Endothelial cell of umbilical vein (primary cell): ENCODE data around the gene COX18. TPM values are rescaled to one million over a fixed set of nuclear protein-coding genes. Genes with fewer than 3 reads are reported as not detected.

Source experiments
- BruUV-seq: library from RNA; stranded (reverse); fragments of 400-500 nt; replicated peaks from 2 replicates; lab custom pipeline; 2021; lab: Mats Ljungman, UMichigan
- CTCF ChIA-PET: fragments of 300-600, 350-600 bp; sonication (Branson Sonifier 250); formaldehyde crosslinking; loops from one replicate; lab custom pipeline; 2021; ENCODE audit warnings: antibody characterized with exemption, inconsistent platforms; lab: Charles Lee
- POLR2A ChIA-PET: fragments of 300-600, 350-600 bp; sonication (Branson Sonifier 250); formaldehyde crosslinking; loops from one replicate; lab custom pipeline; 2021; ENCODE audit warnings: antibody characterized with exemption, inconsistent platforms; lab: Charles Lee
- DNase-seq: peaks from one replicate; pipeline ENCODE4 v3.0.0-alpha.2; 2011; ENCODE audit warnings: low read depth, low spot score
- FAIRE-seq: peaks from 2 replicates; lab custom pipeline; 2011; peaks lifted over from hg19 to GRCh38; lab: Jason Lieb, UNC
- H2AFZ ChIP-seq: 2 replicates; pipeline ENCODE4 v1.6.0; 2012; ENCODE audit warnings: low read depth, low read length, control low read depth, inconsistent platforms
- H3K27ac ChIP-seq: 2 replicates; pipeline ENCODE4 v1.5.1; 2011; ENCODE audit warnings: low read depth, mild to moderate bottlenecking, control low read depth, low read length, moderate library complexity; ENCODE audit not compliant: insufficient read depth
- H3K27me3 ChIP-seq, 2 experiments: 2 replicates each; pipeline versions ENCODE4 v1.6.0 to v1.6.1; 2011; ENCODE audit warnings: low read length in 2 of 2, mixed read lengths in 1 of 2; ENCODE audit not compliant: control insufficient read depth in 2 of 2, insufficient read depth in 2 of 2
- H3K36me3 ChIP-seq, 2 experiments: 2 replicates in 1 of 2; 3 replicates in 1 of 2; pipeline ENCODE4 v1.5.1; 2011; ENCODE audit warnings: low read length in 2 of 2, mild to moderate bottlenecking in 1 of 2, moderate library complexity in 1 of 2; ENCODE audit not compliant: control insufficient read depth in 2 of 2, insufficient read depth in 2 of 2; ENCODE audit errors: extremely low read depth in 1 of 2
- H3K4me1 ChIP-seq: 3 replicates; pipeline ENCODE4 v1.5.1; 2011; ENCODE audit warnings: mild to moderate bottlenecking, low read length; ENCODE audit not compliant: control insufficient read depth, insufficient read depth; ENCODE audit errors: extremely low read depth
- H3K4me2 ChIP-seq: 2 replicates; pipeline ENCODE4 v1.6.1; 2011; ENCODE audit warnings: low read length, control low read depth, mixed read lengths; ENCODE audit not compliant: insufficient read depth
- H3K4me3 ChIP-seq, 3 experiments: fragments of 200-600 bp in 1 of 3; sonication (generic), shearing (Covaris generic) in 1 of 3; replicated peaks in 1 of 3; 2 replicates each; pipeline ENCODE4 v1.5.1; 2011 to 2016; ENCODE audit warnings: control low read depth in 3 of 3, low read length in 3 of 3, mild to moderate bottlenecking in 2 of 3, inconsistent platforms in 1 of 3, low read depth in 1 of 3, moderate library complexity in 1 of 3; ENCODE audit not compliant: insufficient read depth in 1 of 3
- H3K79me2 ChIP-seq: 2 replicates; pipeline ENCODE4 v1.6.0; 2012; ENCODE audit warnings: low read length, inconsistent platforms; ENCODE audit not compliant: control insufficient read depth, insufficient read depth
- H3K9ac ChIP-seq: replicated peaks from 2 replicates; pipeline ENCODE3; 2011; ENCODE audit warnings: low read length, control low read depth; ENCODE audit not compliant: insufficient read depth; ENCODE audit errors: extremely low read depth
- H3K9me1 ChIP-seq: replicated peaks from 3 replicates; pipeline ENCODE4 v1.6.0; 2011; ENCODE audit warnings: mild to moderate bottlenecking, low read length; ENCODE audit not compliant: control insufficient read depth, insufficient read depth; ENCODE audit errors: extremely low read depth
- H3K9me3 ChIP-seq: replicated peaks from 2 replicates; pipeline ENCODE4 v1.5.1; 2012; ENCODE audit warnings: low read length, inconsistent platforms; ENCODE audit not compliant: control insufficient read depth, insufficient read depth
- H4K20me1 ChIP-seq: replicated peaks from 2 replicates; pipeline ENCODE3; 2011; ENCODE audit warnings: mild to moderate bottlenecking, low read length; ENCODE audit not compliant: control insufficient read depth, insufficient read depth; ENCODE audit errors: extremely low read depth
- EZH2 ChIP-seq: IDR thresholded peaks from 2 replicates; pipeline ENCODE4 v1.6.1; 2012; ENCODE audit warnings: borderline replicate concordance, low read depth, mild to moderate bottlenecking, moderate library complexity, low read length, inconsistent platforms; ENCODE audit not compliant: severe bottlenecking
- FOS ChIP-seq: IDR thresholded peaks from 2 replicates; pipeline ENCODE4 v1.6.1; 2011; ENCODE audit warnings: mild to moderate bottlenecking, low read length, moderate library complexity, borderline replicate concordance; ENCODE audit not compliant: insufficient read depth
- GATA2 ChIP-seq: IDR thresholded peaks from 2 replicates; pipeline ENCODE4 v1.7.0; 2011; ENCODE audit warnings: low read depth, mild to moderate bottlenecking, moderate library complexity, mixed read lengths, low read length; ENCODE audit not compliant: insufficient read length, insufficient read depth
- JUN ChIP-seq: IDR thresholded peaks from 2 replicates; pipeline ENCODE4 v1.6.1; 2011; ENCODE audit warnings: borderline replicate concordance, low read depth; ENCODE audit not compliant: insufficient read length, insufficient read depth
- MAX ChIP-seq: IDR thresholded peaks from 2 replicates; pipeline ENCODE4 v1.6.1; 2011; ENCODE audit not compliant: insufficient read depth, insufficient read length
- POLR2A ChIP-seq: IDR thresholded peaks from 2 replicates; pipeline ENCODE4 v1.6.1; 2012; ENCODE audit warnings: low read depth, mild to moderate bottlenecking, control low read depth, low read length
- POLR2AphosphoS5 ChIP-seq: IDR thresholded peaks from 2 replicates; pipeline ENCODE4 v1.6.1; 2012; ENCODE audit warnings: low read depth, mild to moderate bottlenecking, control low read depth, low read length, moderate library complexity; ENCODE audit not compliant: insufficient read depth
- dilution Hi-C: fragments of 300-500 bp; cut with MboI; formaldehyde crosslinking; loops from one replicate; pipeline ENCODE4 v1.15.0; 2019; ENCODE audit warnings: low sequenced_read_pairs; ENCODE audit not compliant: extremely low pct_ligation_motif_present
- intact Hi-C: fragments of 100-400 bp; cut with micrococcal nuclease; formaldehyde crosslinking; loops from one replicate; pipeline ENCODE4 v1.10.0; 2022
- polyA plus RNA-seq, 4 experiments: library from polyadenylated mRNA; depleted of rRNA in 3 of 4; stranded (reverse) in 3 of 4; unstranded in 1 of 4; fragments of >200 nt; gene quantifications; 2 replicates each; pipeline versions ENCODE4 v1.2.1 to v1.2.3, GENCODE V29; 2011 to 2012; ENCODE audit warnings: missing spikeins in 1 of 4
- total RNA-seq: library from RNA; stranded (reverse); gene quantifications from 2 replicates; pipeline ENCODE4 v1.2.3, GENCODE V29; 2021

COX18 gene
- total and polyA plus RNA-seq, 2 donors (not counting 3 experiments of a cell fraction or from before 2014, with no cell fraction given), result 11.7 to 13.0 TPM

DNA sequence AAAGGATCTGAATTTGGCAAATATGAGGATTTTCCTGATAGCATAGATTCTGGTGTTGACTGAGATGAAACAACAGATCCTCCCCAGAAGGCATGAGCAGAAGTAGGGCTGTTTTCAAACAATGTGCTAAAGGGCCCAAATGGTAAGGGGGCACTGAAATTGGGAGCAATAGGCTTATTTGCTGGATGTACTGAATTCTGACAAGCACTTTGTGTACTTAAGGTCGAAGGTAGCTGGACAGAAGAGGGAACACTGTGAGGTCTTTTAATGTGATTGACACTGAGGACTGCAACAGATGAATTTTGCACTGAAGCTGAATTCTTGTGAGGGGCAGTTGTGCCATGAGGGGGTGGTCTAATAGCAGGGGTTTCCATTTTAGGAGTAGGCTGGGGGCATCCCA is 21.2 kb upstream of the COX18 start:
- H2AFZ ChIP-seq, result no peak overlapping the region
- POLR2A ChIA-PET, result no interaction called here
- H3K27ac ChIP-seq, result no peak overlapping the region
- dilution Hi-C loops (no loop called here), intact Hi-C loops (no loop called here)
- H3K79me2 ChIP-seq, result peaks cover 22% of the 10 kb centered on the region
- H3K36me3 ChIP-seq, result peaks cover 16 to 22% of the 10 kb centered on the region in 2 experiments
- H4K20me1 ChIP-seq, result no peaks in the 10 kb centered on the region
- H3K9ac ChIP-seq, result no peak overlapping the region
- DNase-seq, result no peak
- no peaks in the 10 kb centered on the region for H3K9me3 ChIP-seq
- CTCF ChIA-PET, result interaction anchor here (0.7 to 1.8 kb wide), 2 partner anchors 22 to 166 kb away, joined by 3 to 6 read pairs; no protein-coding TSS in a partner anchor
- no TSS peak for BruUV-seq
- TF ChIP-seq GATA2 (no peak), POLR2A (no peak), POLR2AphosphoS5 (no peak), FOS (no peak), EZH2 (no peak), MAX (no peak), JUN (no peak)
- FAIRE-seq, result no peak
- no peaks in the 10 kb centered on the region for H3K4me1 ChIP-seq
- H3K9me1 ChIP-seq, result no peaks in the 10 kb centered on the region
- no peak overlapping the region for H3K4me2 ChIP-seq
- H3K4me3 ChIP-seq, result no peak overlapping the region
- no peaks in the 10 kb centered on the region for H3K27me3 ChIP-seq

GRCh38 chr4:73087871-73088270 is 18.4 kb upstream of the COX18 start:
- Histone ChIP-seq H3K36me3 (peaks cover 16 to 19% of the 10 kb centered on the region in 2 experiments), H3K4me3 (no peak overlapping the region), H2AFZ (no peak overlapping the region), H3K4me1 (no peaks in the 10 kb centered on the region), H3K4me2 (no peak overlapping the region), H3K9ac (no peak overlapping the region), H3K79me2 (peaks cover 22% of the 10 kb centered on the region), H3K9me1 (no peaks in the 10 kb centered on the region), H3K27me3 (no peaks in the 10 kb centered on the region), H4K20me1 (no peaks in the 10 kb centered on the region), H3K27ac (no peak overlapping the region), H3K9me3 (no peaks in the 10 kb centered on the region)
- TF ChIP-seq EZH2, result no peak
- TF ChIP-seq POLR2AphosphoS5, result no peak
- POLR2A ChIA-PET, result no interaction called here
- CTCF ChIA-PET, result no interaction called here
- no peak for FAIRE-seq
- no TSS peak for BruUV-seq
- dilution Hi-C loops, result no loop called here
- no peak for DNase-seq
- intact Hi-C loops, result loop anchor here (2.0 kb wide), 1 partner anchor 13 kb away; no protein-coding TSS in a partner anchor
